A673 (cell line): Measurements from ENCODE around the gene RGS3.

ENCODE experiments used
- CTCF ChIP-seq: fragments of 300-800, 200-600 bp; sonication (generic); conservative IDR thresholded peaks from 2 replicates; pipeline ENCODE4 v1.5.1; 2017; ENCODE audit warnings: low read depth, mild to moderate bottlenecking, antibody characterized with exemption, low read length, moderate library complexity, mixed read lengths
- EZH2 ChIP-seq: fragments of 200-600 bp; sonication (generic); IDR thresholded peaks from 2 replicates; pipeline ENCODE4 v1.6.1; 2017; ENCODE audit warnings: borderline replicate concordance, low read depth, mild to moderate bottlenecking, mixed read lengths, antibody characterized with exemption, low read length; ENCODE audit not compliant: poor library complexity, severe bottlenecking

GRCh38 chr9:113578882-113579282 is 115.4 kb downstream of the RGS3 start:
- no peak for TF ChIP-seq CTCF
- no peak for TF ChIP-seq EZH2
